HG02973 (cell line): ENCODE measurements around the gene GPSM3.
"Not testable (repeated sequence)": the region's sequence is repeated elsewhere in the genome, so short reads cannot be mapped to it uniquely, and the experiment has no call there.

Experiments used
- ATAC-seq: cut with Tn5 transposase; IDR thresholded peaks from one replicate; pipeline ENCODE4 v1.9.1; 2021; ENCODE audit warnings: moderate library complexity; ENCODE audit not compliant: unreplicated experiment

GPSM3 gene

DNA sequence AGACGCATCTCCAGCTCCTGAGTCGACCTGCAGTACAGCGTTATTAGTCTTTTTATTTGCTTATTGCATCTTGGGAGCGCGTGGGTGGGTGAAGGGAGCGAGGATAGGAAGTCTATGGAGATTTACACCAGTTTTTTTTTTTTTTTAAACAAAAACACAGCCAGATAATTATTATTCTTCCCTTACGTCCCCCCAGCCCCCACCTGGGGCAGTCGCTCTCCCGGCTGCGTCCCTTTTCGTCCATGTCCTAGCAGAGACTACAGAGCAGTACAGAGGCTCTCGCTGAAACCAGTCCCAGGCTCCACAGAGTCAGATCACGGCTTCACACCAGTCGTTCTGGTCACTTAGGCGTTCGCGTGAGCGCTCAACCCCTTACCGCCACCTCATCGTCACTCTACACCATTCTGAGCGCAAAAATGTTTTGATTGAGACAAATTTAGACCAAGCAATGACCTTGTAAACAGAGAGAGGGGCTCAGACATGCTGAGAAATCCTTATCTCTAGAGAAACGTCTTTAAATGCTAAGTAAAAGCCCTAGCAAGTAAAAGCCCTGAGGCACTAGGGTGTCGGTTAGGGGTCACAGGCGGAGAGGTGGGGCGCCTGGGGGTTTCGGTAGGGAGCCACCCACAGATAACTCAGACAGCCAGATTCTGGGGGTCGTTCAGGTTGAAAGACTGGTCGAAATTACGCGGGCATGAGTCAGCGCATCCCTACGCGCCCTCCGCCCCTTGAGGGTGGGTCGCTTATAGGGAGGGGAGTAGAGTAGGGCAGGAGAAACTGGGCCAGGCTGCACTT is 39.5 kb downstream of the GPSM3 start:
- ATAC-seq: no peak

- no peak for ATAC-seq
These were observed 40.3 kb downstream of the GPSM3 start, which contains the start of gene PRRT1 for GRCh38 chr6:32151863-32152768. Gene PRRT1 (minus strand): TSS chr6:32151939. CDS start chr6:32151827, 112 bp downstream.

DNA sequence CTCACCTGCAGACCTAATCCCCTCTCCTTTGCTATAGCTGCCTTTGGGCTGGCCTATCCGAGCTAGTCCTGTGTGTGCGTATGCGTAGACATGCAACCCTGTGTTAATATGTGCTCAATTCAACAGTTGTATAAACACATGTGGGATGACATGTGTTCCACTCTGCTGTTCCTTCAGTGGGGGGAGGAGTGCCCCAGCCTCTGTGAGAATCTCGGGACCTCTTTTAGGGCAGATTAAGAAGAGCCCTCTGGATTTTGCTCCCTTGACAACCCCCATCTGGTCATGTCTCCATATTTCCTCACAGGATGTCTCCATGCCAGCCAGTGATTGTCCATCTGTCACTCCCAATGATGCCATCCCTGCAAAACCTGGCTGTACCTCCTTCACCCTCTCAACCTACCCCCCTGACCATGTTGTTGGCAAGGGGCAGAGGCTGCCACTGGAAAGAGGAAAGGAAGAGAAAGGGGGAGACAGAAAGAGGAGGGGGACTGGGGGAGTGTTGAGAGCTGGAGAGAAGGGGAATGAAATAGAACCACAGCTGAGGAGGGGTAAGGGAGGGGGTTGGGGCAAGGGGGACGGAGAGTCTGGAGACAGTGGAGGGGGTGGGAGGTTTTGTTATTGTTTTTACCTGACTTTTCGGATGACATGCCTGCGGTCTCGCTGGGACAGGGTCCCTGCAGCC is 41.1 kb downstream of the GPSM3 start:
- ATAC-seq: no peak

DNA sequence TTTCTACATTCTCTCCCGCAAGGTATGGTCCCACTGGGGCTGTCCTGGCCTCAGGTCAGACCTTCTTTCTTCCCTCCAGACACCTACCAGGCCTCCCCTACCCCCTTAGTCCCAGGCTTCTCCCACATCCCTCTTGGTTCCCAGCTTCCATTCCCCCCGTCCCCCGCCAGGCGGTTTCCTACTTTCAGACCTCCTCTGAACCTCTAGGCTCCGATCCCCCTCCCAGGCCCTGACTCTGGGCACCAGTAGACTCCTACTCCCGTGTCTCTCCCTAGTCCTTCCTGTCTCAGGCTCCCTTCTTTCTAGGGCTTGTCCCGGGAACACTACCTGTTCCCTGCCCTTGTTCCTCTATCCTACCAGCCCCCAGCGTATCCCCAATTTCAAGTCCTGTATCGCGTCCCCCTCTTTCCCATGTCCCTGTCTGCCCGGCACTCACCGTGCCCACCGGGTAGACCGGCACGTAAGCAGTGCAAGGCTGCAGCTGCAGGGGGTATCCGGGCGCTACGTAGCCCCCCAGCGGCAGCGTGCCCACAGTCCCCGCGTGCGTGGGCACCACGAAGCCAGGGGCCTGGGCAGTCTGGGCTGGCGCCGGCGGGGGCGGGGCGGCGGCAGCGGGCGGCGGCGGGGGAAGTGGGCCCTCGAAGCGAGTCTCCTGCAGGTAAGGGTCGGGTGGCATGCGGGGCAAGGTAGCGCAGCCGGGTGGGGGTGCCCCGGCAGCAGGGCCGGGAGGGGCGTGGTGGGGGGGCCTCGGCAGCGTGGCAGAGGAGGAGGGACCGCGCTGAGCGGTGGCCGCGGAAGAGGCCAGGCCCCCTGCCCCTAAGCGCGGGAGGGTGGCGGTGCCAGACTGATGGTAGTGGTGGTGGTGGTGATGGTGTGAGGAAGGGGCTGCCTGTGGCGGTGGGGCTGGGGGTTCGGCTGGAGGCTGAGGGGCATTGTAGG is 42.2 kb downstream of the GPSM3 start:
- ATAC-seq: no peak

DNA sequence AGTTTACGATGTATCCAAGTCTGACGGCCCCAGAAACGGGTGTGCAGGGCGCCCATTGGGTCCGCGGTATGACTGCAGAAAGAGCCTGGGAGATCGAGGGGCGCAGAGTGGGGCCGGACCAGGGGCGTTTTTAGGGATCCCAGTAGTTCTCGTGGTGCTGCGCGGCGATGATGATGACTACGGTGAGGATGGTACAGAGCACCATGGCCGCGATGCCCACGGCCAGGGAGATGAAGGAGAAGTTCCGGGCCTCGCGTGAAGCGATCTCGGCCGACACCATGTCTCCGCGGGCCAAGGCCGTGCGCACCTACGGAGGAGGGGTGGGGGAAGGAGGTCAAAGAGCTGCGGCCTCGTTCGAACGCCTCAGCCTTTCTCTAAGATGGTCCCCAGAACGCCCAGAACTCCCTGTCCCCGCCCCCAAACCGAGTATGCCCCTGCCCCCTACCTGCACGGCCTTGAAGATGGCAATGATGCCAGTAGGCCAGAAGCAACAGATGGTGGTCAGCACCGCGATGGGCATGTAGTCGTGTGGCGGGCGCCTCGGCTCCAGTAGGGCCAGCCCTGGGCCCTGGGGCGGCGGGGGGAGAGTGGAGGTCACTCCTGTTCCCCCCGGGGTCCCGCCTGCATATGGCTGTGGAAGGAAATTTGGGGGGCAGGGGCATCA is 43.2 kb downstream of the GPSM3 start:
- no peak for ATAC-seq

- ATAC-seq: no peak
These were observed 44.0 kb downstream of the GPSM3 start for GRCh38 chr6:32148289-32149091.

DNA sequence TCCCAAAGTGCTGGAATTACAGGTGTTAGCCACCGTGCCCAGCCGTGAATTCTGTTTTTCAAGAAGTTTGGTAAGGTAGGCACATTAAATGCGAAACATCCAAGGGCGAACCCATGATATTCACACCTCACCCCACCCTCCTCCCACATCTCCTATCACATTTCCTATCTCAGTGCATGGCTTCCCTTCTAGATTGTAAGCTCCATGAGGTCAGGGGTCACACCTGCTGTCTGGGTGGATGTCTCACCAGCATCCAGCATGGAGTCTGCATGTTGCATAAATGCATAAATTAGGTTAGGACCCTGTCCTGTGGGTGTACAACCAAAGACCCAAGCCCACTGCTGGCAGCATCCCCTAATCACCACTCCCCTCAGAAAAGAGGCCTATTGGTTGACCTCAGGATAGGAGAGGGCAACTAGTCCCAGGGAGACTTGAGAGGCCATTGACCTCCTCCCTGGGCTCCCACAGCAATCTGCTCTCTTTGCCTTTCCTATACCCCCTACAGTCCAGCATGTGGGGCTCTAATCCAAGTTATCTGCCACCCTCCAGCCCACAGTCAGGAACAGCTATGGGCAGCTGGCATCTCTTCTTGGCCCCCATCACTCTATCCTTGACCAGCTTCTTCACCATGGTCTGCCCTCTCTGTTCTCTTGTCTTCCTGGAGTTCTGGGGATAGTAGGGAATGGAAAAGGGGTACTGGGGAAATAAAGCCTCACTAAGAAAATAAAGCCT is 44.9 kb downstream of the GPSM3 start:
- ATAC-seq: no peak

DNA sequence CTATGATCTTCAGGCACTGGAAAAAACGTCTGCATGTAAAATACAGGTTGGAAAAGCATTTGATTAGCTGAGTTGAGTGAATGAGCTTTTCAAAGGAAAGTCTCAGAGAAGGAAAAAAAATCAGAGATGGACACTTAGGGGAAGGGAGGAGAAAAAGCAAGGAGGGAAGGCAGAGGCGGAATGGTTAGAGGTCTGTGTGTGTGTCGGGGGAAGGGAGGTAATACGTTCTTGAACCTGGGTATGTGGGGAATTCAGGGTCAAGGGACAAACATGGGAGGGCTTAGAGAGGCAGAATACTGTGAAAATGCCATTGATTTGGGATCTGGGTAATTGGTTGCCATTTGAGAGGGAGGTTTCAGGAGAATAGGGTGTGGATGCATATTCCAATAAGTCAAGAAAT is 45.8 kb downstream of the GPSM3 start:
- ATAC-seq: no peak

DNA sequence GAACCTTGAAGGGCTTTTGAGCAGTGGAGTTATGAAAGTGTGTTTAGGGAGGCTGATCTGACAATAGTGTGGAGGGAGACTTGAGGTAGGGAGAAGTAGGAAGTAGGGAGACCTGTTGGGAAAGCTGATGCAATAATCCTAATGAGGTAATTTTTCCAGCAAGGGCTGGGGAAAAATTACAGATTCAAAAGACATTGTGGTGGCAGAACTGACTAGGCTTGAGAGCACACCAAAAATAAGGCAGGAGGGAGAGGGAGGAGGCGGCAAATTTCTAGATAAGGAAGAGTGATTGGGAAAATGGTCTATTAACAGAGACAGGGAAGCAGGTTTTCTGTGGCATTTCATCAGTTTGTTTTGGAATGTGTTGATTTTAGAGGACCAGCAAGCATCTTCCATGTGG is 46.2 kb downstream of the GPSM3 start:
- ATAC-seq: no peak

DNA sequence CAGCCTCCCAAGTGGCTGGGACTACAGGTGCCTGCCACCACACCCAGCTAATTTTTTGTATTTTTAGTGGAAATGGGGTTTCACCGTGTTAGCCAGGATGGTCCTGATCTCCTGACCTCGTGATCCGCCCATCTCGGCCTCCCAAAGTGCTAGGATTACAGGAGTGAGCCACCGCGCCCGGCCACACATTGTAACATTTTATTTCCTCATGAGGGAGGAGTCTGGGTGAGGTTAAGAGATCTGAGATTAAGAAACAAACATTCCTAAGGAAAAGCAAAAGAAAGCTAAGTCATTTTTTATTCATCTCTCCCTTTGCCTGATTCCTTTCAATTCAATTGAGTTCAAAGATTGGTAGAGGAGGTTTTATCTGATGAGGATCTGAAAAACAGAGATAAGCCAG is 48.2 kb downstream of the GPSM3 start:
- ATAC-seq: not testable (repeated sequence)
